H9 (cell line): Measurements from ENCODE around the gene SPINT1. TPM values are rescaled to one million over a fixed set of nuclear protein-coding genes. Genes with fewer than 3 reads are reported as not detected.

Source experiments
- DNase-seq: peaks from one replicate; pipeline ENCODE4 v3.0.0-alpha.2; 2017
- H2AFZ ChIP-seq: one replicate; pipeline ENCODE4 v1.6.1; 2013; ENCODE audit warnings: mild to moderate bottlenecking, low read length, control low read depth, moderate library complexity
- H2AK5ac ChIP-seq: 2 replicates; pipeline ENCODE4 v1.6.1; 2013; ENCODE audit warnings: low read length, control low read depth, mixed read lengths; ENCODE audit not compliant: insufficient read length
- H2BK120ac ChIP-seq: one replicate; pipeline ENCODE4 v1.6.1; 2013; ENCODE audit warnings: low read depth, mild to moderate bottlenecking, low read length, control low read depth, inconsistent platforms; ENCODE audit not compliant: poor library complexity, severe bottlenecking
- H2BK12ac ChIP-seq: 2 replicates; pipeline ENCODE4 v1.6.1; 2013; ENCODE audit warnings: low read length, control low read depth, mixed read lengths, low read depth; ENCODE audit not compliant: insufficient read length
- H2BK15ac ChIP-seq: 2 replicates; pipeline ENCODE4 v1.6.1; 2013; ENCODE audit warnings: low read depth, low read length, control low read depth
- H2BK20ac ChIP-seq: one replicate; pipeline ENCODE4 v1.6.1; 2013; ENCODE audit warnings: low read depth, mild to moderate bottlenecking, low read length, control low read depth, inconsistent platforms; ENCODE audit not compliant: poor library complexity, severe bottlenecking
- H2BK5ac ChIP-seq: 2 replicates; pipeline ENCODE4 v1.6.1; 2013; ENCODE audit warnings: low read length, control low read depth, mixed read lengths; ENCODE audit not compliant: insufficient read length
- H3K14ac ChIP-seq: 2 replicates; pipeline ENCODE4 v1.6.1; 2013; ENCODE audit warnings: low read length, control low read depth; ENCODE audit not compliant: insufficient read depth
- H3K18ac ChIP-seq: 2 replicates; pipeline ENCODE4 v1.6.1; 2013; ENCODE audit warnings: low read depth, mild to moderate bottlenecking, mixed read lengths, low read length, control low read depth; ENCODE audit not compliant: insufficient read length
- H3K23ac ChIP-seq: 2 replicates; pipeline ENCODE4 v1.6.1; 2013; ENCODE audit warnings: low read length, control low read depth, mixed read lengths, low read depth; ENCODE audit not compliant: insufficient read length
- H3K23me2 ChIP-seq: 2 replicates; pipeline ENCODE4 v1.6.1; 2013; ENCODE audit warnings: low read depth, mild to moderate bottlenecking, mixed read lengths, low read length, control low read depth; ENCODE audit not compliant: insufficient read length, poor library complexity, severe bottlenecking
- H3K27ac ChIP-seq: 2 replicates; pipeline ENCODE4 v1.5.1; 2013; ENCODE audit warnings: low read length, control low read depth, mixed read lengths, low read depth; ENCODE audit not compliant: insufficient read length
- H3K27me3 ChIP-seq: 2 replicates; pipeline ENCODE4 v1.6.1; 2013; ENCODE audit warnings: low read length, control low read depth, inconsistent platforms; ENCODE audit not compliant: insufficient read depth
- H3K4ac ChIP-seq: 2 replicates; pipeline ENCODE4 v1.6.1; 2013; ENCODE audit warnings: low read depth, mild to moderate bottlenecking, control low read depth, inconsistent platforms, low read length, moderate library complexity
- H3K4me1 ChIP-seq: 2 replicates; pipeline ENCODE4 v1.6.1; 2013; ENCODE audit warnings: low read length, control low read depth, inconsistent platforms; ENCODE audit not compliant: insufficient read depth
- H3K4me2 ChIP-seq: 2 replicates; pipeline ENCODE4 v1.6.1; 2013; ENCODE audit warnings: low read length, control low read depth, mixed read lengths; ENCODE audit not compliant: insufficient read length, insufficient read depth
- H3K56ac ChIP-seq: 2 replicates; pipeline ENCODE4 v1.6.1; 2013; ENCODE audit warnings: low read depth, mild to moderate bottlenecking, mixed read lengths, low read length, control low read depth; ENCODE audit not compliant: insufficient read length
- H3K79me1 ChIP-seq: 2 replicates; pipeline ENCODE4 v1.6.1; 2013; ENCODE audit warnings: low read depth, mild to moderate bottlenecking, moderate library complexity, low read length, control low read depth, inconsistent platforms; ENCODE audit not compliant: insufficient read depth, poor library complexity, severe bottlenecking
- H3K79me2 ChIP-seq: 2 replicates; pipeline ENCODE4 v1.6.1; 2013; ENCODE audit warnings: low read length, control low read depth, inconsistent platforms; ENCODE audit not compliant: insufficient read depth
- H3K9ac ChIP-seq: 2 replicates; pipeline ENCODE4 v1.6.1; 2013; ENCODE audit warnings: low read length, control low read depth, mixed read lengths; ENCODE audit not compliant: insufficient read length; ENCODE audit errors: extremely low read depth
- H3K9me3 ChIP-seq: one replicate; pipeline ENCODE4 v1.6.1; 2013; ENCODE audit warnings: low read depth, low read length, inconsistent platforms; ENCODE audit not compliant: control insufficient read depth
- H3T11ph ChIP-seq: one replicate; pipeline ENCODE4 v1.6.1; 2013; ENCODE audit warnings: mild to moderate bottlenecking, low read length, control low read depth, inconsistent platforms
- H4K20me1 ChIP-seq: one replicate; pipeline ENCODE4 v1.6.1; 2013; ENCODE audit not compliant: control insufficient read depth, insufficient read length, insufficient read depth
- H4K5ac ChIP-seq: 2 replicates; pipeline ENCODE4 v1.6.1; 2013; ENCODE audit warnings: low read depth, mild to moderate bottlenecking, mixed read lengths, low read length, control low read depth; ENCODE audit not compliant: insufficient read length
- H4K8ac ChIP-seq: replicated peaks from 2 replicates; pipeline ENCODE4 v1.6.1; 2013; ENCODE audit warnings: low read length, control low read depth, mixed read lengths, low read depth; ENCODE audit not compliant: insufficient read length
- H4K91ac ChIP-seq: 2 replicates; pipeline ENCODE4 v1.6.1; 2013; ENCODE audit warnings: low read depth, mild to moderate bottlenecking, moderate library complexity, mixed read lengths, low read length, control low read depth; ENCODE audit not compliant: insufficient read length
- H3K27ac Mint-ChIP-seq, 3 experiments: 2 replicates in 2 of 3; 3 replicates in 1 of 3; pipeline ENCODE4 v1.8.0; 2020 to 2021; ENCODE audit warnings: mixed read lengths in 3 of 3, mild to moderate bottlenecking in 1 of 3, moderate library complexity in 1 of 3
- H3K27me3 Mint-ChIP-seq: 2 replicates; pipeline ENCODE4 v1.8.0; 2021; ENCODE audit warnings: low read depth, mild to moderate bottlenecking, moderate library complexity, mixed read lengths
- H3K36me3 Mint-ChIP-seq, 3 experiments: 2 replicates in 2 of 3; 3 replicates in 1 of 3; pipeline ENCODE4 v1.8.0; 2020 to 2021; ENCODE audit warnings: low read depth in 3 of 3, mixed read lengths in 3 of 3; ENCODE audit not compliant: insufficient read depth in 1 of 3
- H3K4me1 Mint-ChIP-seq, 2 experiments: 2 replicates each; pipeline ENCODE4 v1.8.0; 2020; ENCODE audit warnings: mixed read lengths in 2 of 2
- H3K4me3 Mint-ChIP-seq, 2 experiments: 2 replicates in 1 of 2; 3 replicates in 1 of 2; pipeline ENCODE4 v1.8.0; 2020 to 2021; ENCODE audit warnings: mild to moderate bottlenecking in 2 of 2, mixed read lengths in 2 of 2, moderate library complexity in 1 of 2
- H3K9me3 Mint-ChIP-seq, 2 experiments: 2 replicates in 1 of 2; 3 replicates in 1 of 2; pipeline ENCODE4 v1.8.0; 2020; ENCODE audit warnings: mild to moderate bottlenecking in 2 of 2, mixed read lengths in 2 of 2, moderate library complexity in 1 of 2
- WGBS: extraction: QIAGEN DNeasy Blood & Tissue Kit; methylation state at CpG from one replicate; pipeline ENCODE4 v1.1.7; 2013; ENCODE audit warnings: missing lambda C conversion rate, low lambda C conversion rate, mixed read lengths; ENCODE audit not compliant: insufficient read length; ENCODE audit errors: extremely low coverage; 5-methylcytosine and 5-hydroxymethylcytosine counted together
- total RNA-seq: library from RNA; stranded (reverse); gene quantifications from 2 replicates; pipeline ENCODE4 v1.2.1, GENCODE V29; 2021
- TF ChIP-seq, protein P1 (sequence below): fragments of 200-600 bp; sonication (generic); conservative IDR thresholded peaks from 3 replicates; pipeline ENCODE4 v1.8.0; 2021; ENCODE audit warnings: antibody characterized with exemption, mild to moderate bottlenecking

The SPINT1 gene
- total RNA-seq, 1 experiment from 2014 or later: 130 TPM

DNA sequence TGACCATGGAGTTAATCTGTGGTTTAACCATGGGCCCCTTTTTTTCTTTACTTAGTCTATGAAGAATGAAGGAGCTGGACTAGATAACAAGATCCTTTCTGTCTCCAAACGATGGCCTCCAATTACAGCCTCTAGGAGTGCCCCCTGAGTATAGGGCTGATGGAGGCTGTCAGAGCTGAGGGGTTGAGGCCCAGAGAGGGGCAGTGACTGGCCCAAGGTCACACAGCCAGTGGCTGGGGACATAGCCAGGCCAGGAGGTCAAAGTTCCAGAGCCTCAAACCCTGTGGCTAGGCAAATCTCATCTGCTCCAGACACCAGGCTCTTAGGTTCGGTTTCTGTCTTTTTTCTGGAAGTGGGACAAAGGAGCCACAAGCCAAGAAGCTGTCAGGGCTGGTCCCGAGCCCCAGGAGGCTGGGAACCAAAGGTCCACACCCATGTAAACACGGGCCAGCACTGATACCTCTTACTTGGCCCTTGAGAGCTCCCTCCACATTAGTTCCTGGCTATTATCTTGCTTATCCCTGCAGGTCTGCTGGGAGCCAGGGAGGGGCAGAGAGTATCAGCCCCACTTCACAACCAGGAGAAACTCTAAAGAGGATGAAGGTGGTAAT lies 19.9 kb downstream of the SPINT1 start:
- H3K27ac ChIP-seq: no peak overlapping the region
- H3K14ac ChIP-seq: no peak overlapping the region
- H3K23me2 ChIP-seq: no peaks in the 10 kb centered on the region
- H2AK5ac ChIP-seq: no peak overlapping the region
- Mint-ChIP-seq H3K36me3 (peaks cover 0 to 5% (median 2%) of the 10 kb centered on the region in 3 experiments; a peak in 4 of 7 replicates), H3K4me3 (no peak overlapping the region), H3K4me1 (peaks cover 12 to 13% of the 10 kb centered on the region in 2 experiments), H3K27me3 (peaks cover 6% of the 10 kb centered on the region), H3K27ac (peak overlapping the region in 1 of 3 experiments; percentile 53; a peak in 1 of 7 replicates), H3K9me3 (no peaks in the 10 kb centered on the region)
- no peak overlapping the region for H3T11ph ChIP-seq
- no peak overlapping the region for H3K4ac ChIP-seq
- no peak overlapping the region for H4K91ac ChIP-seq
- H2BK20ac ChIP-seq: no peak overlapping the region
- H3K9me3 ChIP-seq: no peaks in the 10 kb centered on the region
- TF ChIP-seq, protein P1, sequence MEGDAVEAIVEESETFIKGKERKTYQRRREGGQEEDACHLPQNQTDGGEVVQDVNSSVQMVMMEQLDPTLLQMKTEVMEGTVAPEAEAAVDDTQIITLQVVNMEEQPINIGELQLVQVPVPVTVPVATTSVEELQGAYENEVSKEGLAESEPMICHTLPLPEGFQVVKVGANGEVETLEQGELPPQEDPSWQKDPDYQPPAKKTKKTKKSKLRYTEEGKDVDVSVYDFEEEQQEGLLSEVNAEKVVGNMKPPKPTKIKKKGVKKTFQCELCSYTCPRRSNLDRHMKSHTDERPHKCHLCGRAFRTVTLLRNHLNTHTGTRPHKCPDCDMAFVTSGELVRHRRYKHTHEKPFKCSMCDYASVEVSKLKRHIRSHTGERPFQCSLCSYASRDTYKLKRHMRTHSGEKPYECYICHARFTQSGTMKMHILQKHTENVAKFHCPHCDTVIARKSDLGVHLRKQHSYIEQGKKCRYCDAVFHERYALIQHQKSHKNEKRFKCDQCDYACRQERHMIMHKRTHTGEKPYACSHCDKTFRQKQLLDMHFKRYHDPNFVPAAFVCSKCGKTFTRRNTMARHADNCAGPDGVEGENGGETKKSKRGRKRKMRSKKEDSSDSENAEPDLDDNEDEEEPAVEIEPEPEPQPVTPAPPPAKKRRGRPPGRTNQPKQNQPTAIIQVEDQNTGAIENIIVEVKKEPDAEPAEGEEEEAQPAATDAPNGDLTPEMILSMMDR: no peak
- H2BK15ac ChIP-seq: no peak overlapping the region
- no peak overlapping the region for H3K23ac ChIP-seq
- no peaks in the 10 kb centered on the region for H3K79me1 ChIP-seq
- H3K27me3 ChIP-seq: no peaks in the 10 kb centered on the region
- DNase-seq: no peak
- H2BK12ac ChIP-seq: no peak overlapping the region
- H3K56ac ChIP-seq: no peak overlapping the region
- H4K20me1 ChIP-seq: no peaks in the 10 kb centered on the region
- H3K4me1 ChIP-seq: no peaks in the 10 kb centered on the region
- no CpG with 5 or more reads among the region's 4 CpGs for WGBS
- no peak overlapping the region for H2BK5ac ChIP-seq
- H3K9ac ChIP-seq: no peak overlapping the region
- no peak overlapping the region for H4K5ac ChIP-seq
- no peak overlapping the region for H2AFZ ChIP-seq
- H3K18ac ChIP-seq: no peak overlapping the region
- no peak overlapping the region for H3K4me2 ChIP-seq
- H4K8ac ChIP-seq: no peak overlapping the region
- no peak overlapping the region for H2BK120ac ChIP-seq
- H3K79me2 ChIP-seq: no peaks in the 10 kb centered on the region
